T-cell (primary cell): ENCODE measurements around the gene LUZP2. TPM values are rescaled to one million over a fixed set of nuclear protein-coding genes. Genes with fewer than 3 reads are reported as not detected.

ENCODE experiments used
- ATAC-seq, 4 experiments: fragments of 200-7000 bp in 3 of 4; fragments of 150-1000 bp in 1 of 4; cut with Tn5 transposase; replicated peaks in 1 of 4; 1 replicate in 3 of 4; 2 replicates in 1 of 4; pipeline ENCODE4 v1.10.0; 2021; ENCODE audit warnings: moderate library complexity in 3 of 4, mild to moderate bottlenecking in 2 of 4, moderate number of reproducible peaks in 1 of 4
- CTCF ChIA-PET, 2 donors: fragments of 300-600 bp; sonication (Branson Sonifier 250); formaldehyde crosslinking; loops; one replicate each; lab custom pipeline; 2022; ENCODE audit warnings: antibody characterized with exemption in 2 of 2; lab: Charles Lee
- POLR2A ChIA-PET, 2 donors: fragments of 300-600 bp; sonication (Branson Sonifier 250); formaldehyde crosslinking; loops; one replicate each; lab custom pipeline; 2022; ENCODE audit warnings: antibody characterized with exemption in 2 of 2; lab: Charles Lee
- DNase-seq, 35 experiments: peaks; one replicate each; pipeline versions ENCODE4 v3.0.0 to v3.0.0-alpha.2; 2013 to 2023
- H3K27ac ChIP-seq: one replicate; pipeline ENCODE4 v1.5.1; 2013; ENCODE audit warnings: low read length
- H3K27me3 ChIP-seq, 2 experiments: replicated peaks in 1 of 2; 1 replicate in 1 of 2; 2 replicates in 1 of 2; pipeline versions ENCODE4 v1.6.1 to v1.7.0; 2013; ENCODE audit warnings: low read length in 1 of 2, mixed read lengths in 1 of 2; ENCODE audit not compliant: control insufficient read depth in 2 of 2, insufficient read depth in 2 of 2; ENCODE audit errors: extremely low read depth in 1 of 2
- H3K36me3 ChIP-seq, 2 donors: 1 replicate in 1 of 2; 2 replicates in 1 of 2; pipeline versions ENCODE4 v1.6.1 to v1.7.0; 2013; ENCODE audit warnings: low read length in 1 of 2; ENCODE audit not compliant: control insufficient read depth in 2 of 2, insufficient read depth in 1 of 2; ENCODE audit errors: extremely low read depth in 1 of 2
- H3K4me1 ChIP-seq, 2 experiments: 1 replicate in 1 of 2; 2 replicates in 1 of 2; pipeline versions ENCODE4 v1.6.1 to v1.7.0; 2013; ENCODE audit warnings: low read length in 2 of 2, mixed read lengths in 1 of 2; ENCODE audit not compliant: insufficient read depth in 2 of 2, control insufficient read depth in 1 of 2; ENCODE audit errors: extremely low read depth in 1 of 2
- H3K4me3 ChIP-seq, 2 donors: 1 replicate in 1 of 2; 2 replicates in 1 of 2; pipeline versions ENCODE4 v1.5.1 to v1.7.0; 2013; ENCODE audit warnings: mild to moderate bottlenecking in 2 of 2, low read length in 1 of 2, moderate library complexity in 1 of 2; ENCODE audit not compliant: control insufficient read depth in 1 of 2; ENCODE audit errors: extremely low read depth in 1 of 2
- H3K9me3 ChIP-seq: 2 replicates; pipeline ENCODE4 v1.7.0; 2013
- H3K27ac Mint-ChIP-seq, 2 donors: one replicate each; pipeline ENCODE4 v1.8.0; 2020 to 2021; ENCODE audit warnings: mild to moderate bottlenecking in 2 of 2, mixed read lengths in 2 of 2
- H3K27me3 Mint-ChIP-seq, 2 donors: one replicate each; pipeline ENCODE4 v1.8.0; 2021 to 2022; ENCODE audit warnings: mixed read lengths in 2 of 2
- H3K36me3 Mint-ChIP-seq: one replicate; pipeline ENCODE4 v1.8.0; 2021; ENCODE audit warnings: mixed read lengths
- H3K4me1 Mint-ChIP-seq, 3 donors: one replicate each; pipeline ENCODE4 v1.8.0; 2020 to 2022; ENCODE audit warnings: mixed read lengths in 3 of 3, mild to moderate bottlenecking in 1 of 3
- H3K4me3 Mint-ChIP-seq, 3 donors: one replicate each; pipeline ENCODE4 v1.8.0; 2020 to 2022; ENCODE audit warnings: mild to moderate bottlenecking in 3 of 3, mixed read lengths in 3 of 3, moderate library complexity in 3 of 3
- H3K9me3 Mint-ChIP-seq, 3 donors: one replicate each; pipeline ENCODE4 v1.8.0; 2020 to 2022; ENCODE audit warnings: mixed read lengths in 3 of 3
- WGBS: methylation state at CpG from one replicate; pipeline ENCODE4 v1.1.5; 2013; ENCODE audit warnings: missing lambda C conversion rate; ENCODE audit not compliant: insufficient coverage; 5-methylcytosine and 5-hydroxymethylcytosine counted together
- total RNA-seq, 35 experiments: library from RNA in 6 of 35; stranded (reverse) in 6 of 35; fragments of 120-200 nt in 1 of 35; gene quantifications; one replicate each; pipeline versions ENCODE4 v1.2.1 to v1.2.4 and lab custom pipeline; 2013 to 2026

The LUZP2 gene
- total RNA-seq, 5 donors from 2014 or later (not counting 1 experiment from before 2014, with no cell fraction given), result not detected

- H3K4me1 Mint-ChIP-seq, result no peaks in the 10 kb centered on the region
- peaks cover 4 to 7% (median 7%) of the 10 kb centered on the region in 3 donors for H3K9me3 Mint-ChIP-seq
- H3K4me3 Mint-ChIP-seq, result no peak overlapping the region
- ChIA-PET POLR2A (no interaction called here), CTCF (no interaction called here)
- Histone ChIP-seq H3K4me3 (no peak overlapping the region), H3K36me3 (no peaks in the 10 kb centered on the region), H3K27me3 (no peaks in the 10 kb centered on the region), H3K4me1 (no peaks in the 10 kb centered on the region), H3K9me3 (no peaks in the 10 kb centered on the region), H3K27ac (no peak overlapping the region)
- ATAC-seq (no peak), DNase-seq (no peak)
- no peaks in the 10 kb centered on the region for H3K36me3 Mint-ChIP-seq
- no peaks in the 10 kb centered on the region for H3K27me3 Mint-ChIP-seq
- no peak overlapping the region for H3K27ac Mint-ChIP-seq
Measured at GRCh38 chr11:25052844-25053243, 556.0 kb downstream of the LUZP2 start.

- Histone ChIP-seq H3K27ac (no peak overlapping the region), H3K36me3 (no peaks in the 10 kb centered on the region), H3K9me3 (no peaks in the 10 kb centered on the region), H3K27me3 (no peaks in the 10 kb centered on the region), H3K4me1 (no peaks in the 10 kb centered on the region), H3K4me3 (no peak overlapping the region)
- H3K4me3 Mint-ChIP-seq, result no peak overlapping the region
- no peaks in the 10 kb centered on the region for H3K27me3 Mint-ChIP-seq
- H3K36me3 Mint-ChIP-seq, result no peaks in the 10 kb centered on the region
- peaks cover 2 to 10% (median 4%) of the 10 kb centered on the region in 3 donors for H3K9me3 Mint-ChIP-seq
- ATAC-seq, result no peak
- ChIA-PET POLR2A (no interaction called here), CTCF (interaction anchor here in 1 of 2 donors (0.7 kb wide), 1 partner anchor 1475 kb away, joined by 5 read pairs; no protein-coding TSS in a partner anchor)
- DNase-seq, result no peak
- no peaks in the 10 kb centered on the region for H3K4me1 Mint-ChIP-seq
- no peak overlapping the region for H3K27ac Mint-ChIP-seq
Measured at GRCh38 chr11:25057861-25058260, 561.0 kb downstream of the LUZP2 start.

- Mint-ChIP-seq H3K36me3 (no peaks in the 10 kb centered on the region), H3K9me3 (peaks cover 13 to 32% (median 23%) of the 10 kb centered on the region in 3 donors), H3K4me1 (no peaks in the 10 kb centered on the region), H3K4me3 (no peak overlapping the region), H3K27me3 (no peaks in the 10 kb centered on the region), H3K27ac (no peak overlapping the region)
- Histone ChIP-seq H3K4me1 (no peaks in the 10 kb centered on the region), H3K9me3 (no peaks in the 10 kb centered on the region), H3K27ac (no peak overlapping the region), H3K4me3 (no peak overlapping the region), H3K36me3 (no peaks in the 10 kb centered on the region), H3K27me3 (no peaks in the 10 kb centered on the region)
- WGBS, result no CpG with 5 or more reads among the region's 1 CpG
- no peak for ATAC-seq
- ChIA-PET CTCF (no interaction called here), POLR2A (no interaction called here)
- no peak for DNase-seq
Measured at GRCh38 chr11:25065746-25066145, 568.9 kb downstream of the LUZP2 start.

GRCh38 chr11:25066706-25067105, 569.9 kb downstream of the LUZP2 start:
- H3K36me3 ChIP-seq, result no peaks in the 10 kb centered on the region
- Mint-ChIP-seq H3K4me1 (no peaks in the 10 kb centered on the region), H3K27me3 (no peaks in the 10 kb centered on the region), H3K36me3 (no peaks in the 10 kb centered on the region), H3K27ac (no peak overlapping the region), H3K9me3 (peaks cover 13 to 32% (median 23%) of the 10 kb centered on the region in 3 donors), H3K4me3 (no peak overlapping the region)
- no peak for ATAC-seq
- POLR2A ChIA-PET, result no interaction called here
- no peak overlapping the region for H3K4me3 ChIP-seq
- DNase-seq, result no peak
- no peaks in the 10 kb centered on the region for H3K4me1 ChIP-seq
- CTCF ChIA-PET, result no interaction called here
- no peak overlapping the region for H3K27ac ChIP-seq
- no peaks in the 10 kb centered on the region for H3K27me3 ChIP-seq
- WGBS, result no CpG with 5 or more reads among the region's 2 CpGs
- H3K9me3 ChIP-seq, result no peaks in the 10 kb centered on the region

GRCh38 chr11:25068451-25068850, 571.6 kb downstream of the LUZP2 start:
- no peak overlapping the region for H3K4me3 Mint-ChIP-seq
- ChIA-PET POLR2A (no interaction called here), CTCF (no interaction called here)
- Histone ChIP-seq H3K36me3 (no peaks in the 10 kb centered on the region), H3K27ac (no peak overlapping the region), H3K27me3 (no peaks in the 10 kb centered on the region), H3K4me1 (no peaks in the 10 kb centered on the region), H3K4me3 (no peak overlapping the region), H3K9me3 (no peaks in the 10 kb centered on the region)
- no peak overlapping the region for H3K27ac Mint-ChIP-seq
- no peaks in the 10 kb centered on the region for H3K36me3 Mint-ChIP-seq
- 82% methylated on average over 1 of the region's 4 CpGs for WGBS
- no peak for DNase-seq
- no peak for ATAC-seq
- no peaks in the 10 kb centered on the region for H3K4me1 Mint-ChIP-seq
- no peaks in the 10 kb centered on the region for H3K27me3 Mint-ChIP-seq
- peaks cover 9 to 33% (median 23%) of the 10 kb centered on the region in 3 donors for H3K9me3 Mint-ChIP-seq

GRCh38 chr11:25094085-25094802, 597.4 kb downstream of the LUZP2 start:
- H3K4me3 ChIP-seq, result no peak overlapping the region
- H3K4me1 Mint-ChIP-seq, result no peaks in the 10 kb centered on the region
- WGBS, result 89% methylated on average over 5 of the region's 6 CpGs
- H3K27ac Mint-ChIP-seq, result no peak overlapping the region
- peaks cover 4 to 10% (median 5%) of the 10 kb centered on the region in 3 donors for H3K9me3 Mint-ChIP-seq
- no peak overlapping the region for H3K27ac ChIP-seq
- no peaks in the 10 kb centered on the region for H3K36me3 ChIP-seq
- no peak overlapping the region for H3K4me3 Mint-ChIP-seq
- POLR2A ChIA-PET, result no interaction called here
- H3K9me3 ChIP-seq, result no peaks in the 10 kb centered on the region
- H3K27me3 ChIP-seq, result no peaks in the 10 kb centered on the region
- H3K4me1 ChIP-seq, result no peaks in the 10 kb centered on the region
- H3K36me3 Mint-ChIP-seq, result no peaks in the 10 kb centered on the region
- no peaks in the 10 kb centered on the region for H3K27me3 Mint-ChIP-seq
- no peak for DNase-seq
- ATAC-seq, result no peak
- CTCF ChIA-PET, result interaction anchor here in 1 of 2 donors (0.6 kb wide), 1 partner anchor 22 kb away, joined by 3 read pairs; no protein-coding TSS in a partner anchor
